NT2/D1 (cell line): Measurements from ENCODE around the gene HOXA5.

Experiments
- YY1 ChIP-seq: IDR thresholded peaks from 2 replicates; pipeline ENCODE4 v1.6.1; 2011; ENCODE audit not compliant: insufficient read length, insufficient read depth
- ZNF274 ChIP-seq: IDR thresholded peaks from 2 replicates; pipeline ENCODE4 v1.6.1; 2011; ENCODE audit warnings: mild to moderate bottlenecking, low read depth, low read length

- TF ChIP-seq YY1 (no peak), ZNF274 (no peak)
Measured at GRCh38 chr7:27175626-27176523, 32.4 kb upstream of the HOXA5 start.
